IMR-90 (cell line): Measurements from ENCODE around the gene GRID1. TPM values are rescaled to one million over a fixed set of nuclear protein-coding genes. Genes with fewer than 3 reads are reported as not detected.

ENCODE experiments used
- ATAC-seq: fragments of 200-7000 bp; cut with Tn5 transposase; 2 replicates; pipeline ENCODE4 v1.9.1; 2020; ENCODE audit warnings: low read depth, mild to moderate bottlenecking, moderate library complexity
- BruUV-seq: library from RNA; stranded (reverse); fragments of 400-500 nt; replicated peaks from 2 replicates; lab custom pipeline; 2021; lab: Mats Ljungman, UMichigan
- CTCF ChIA-PET: fragments of 300-600 bp; formaldehyde crosslinking; extraction: SDS; loops from one replicate; lab custom pipeline; 2021; ENCODE audit warnings: antibody characterized with exemption; lab: Yijun Ruan, JAX
- POLR2A ChIA-PET: fragments of 300-600 bp; sonication (Branson Sonifier 250); formaldehyde crosslinking; loops from one replicate; lab custom pipeline; 2022; ENCODE audit warnings: antibody characterized with exemption; ENCODE audit not compliant: unreplicated experiment; lab: Charles Lee
- DNase-seq: peaks from one replicate; pipeline ENCODE4 v3.0.0; 2013
- H2AFZ ChIP-seq: replicated peaks from 2 replicates; pipeline ENCODE3; 2013; ENCODE audit warnings: low read length, mild to moderate bottlenecking; ENCODE audit not compliant: poor library complexity
- H2AK5ac ChIP-seq: 2 replicates; pipeline ENCODE4 v1.6.1; 2013; ENCODE audit warnings: low read depth, low read length, inconsistent platforms
- H2AK9ac ChIP-seq: replicated peaks from 2 replicates; pipeline ENCODE3; 2013; ENCODE audit warnings: mild to moderate bottlenecking, low read depth, low read length, moderate library complexity; ENCODE audit not compliant: poor library complexity
- H2BK120ac ChIP-seq: 2 replicates; pipeline ENCODE4 v1.6.1; 2013; ENCODE audit warnings: low read depth, low read length, inconsistent platforms
- H2BK15ac ChIP-seq: 3 replicates; pipeline ENCODE4 v1.6.1; 2013; ENCODE audit warnings: low read depth, low read length, inconsistent platforms
- H2BK20ac ChIP-seq: 2 replicates; pipeline ENCODE4 v1.6.1; 2013; ENCODE audit warnings: low read depth, mild to moderate bottlenecking, inconsistent platforms, low read length, moderate library complexity
- H2BK5ac ChIP-seq: 2 replicates; pipeline ENCODE4 v1.6.1; 2013; ENCODE audit warnings: mild to moderate bottlenecking, low read depth, low read length, inconsistent platforms; ENCODE audit not compliant: poor library complexity, severe bottlenecking
- H3K14ac ChIP-seq: replicated peaks from 2 replicates; pipeline ENCODE4 v1.6.1; 2013; ENCODE audit warnings: low read depth, low read length, inconsistent platforms
- H3K18ac ChIP-seq: 2 replicates; pipeline ENCODE4 v1.6.1; 2013; ENCODE audit warnings: low read depth, low read length, control low read depth
- H3K23ac ChIP-seq: 2 replicates; pipeline ENCODE4 v1.6.1; 2013; ENCODE audit warnings: low read depth, low read length, inconsistent platforms
- H3K27ac ChIP-seq: 2 replicates; pipeline ENCODE4 v1.5.1; 2013; ENCODE audit warnings: mild to moderate bottlenecking, control low read depth, low read length; ENCODE audit not compliant: insufficient read depth
- H3K27me3 ChIP-seq: 2 replicates; pipeline ENCODE4 v1.6.1; 2013; ENCODE audit warnings: low read length; ENCODE audit not compliant: control insufficient read depth, insufficient read depth
- H3K36me3 ChIP-seq: 2 replicates; pipeline ENCODE4 v1.6.1; 2013; ENCODE audit warnings: low read length, mixed read lengths; ENCODE audit not compliant: control insufficient read depth, insufficient read depth
- H3K4ac ChIP-seq: 2 replicates; pipeline ENCODE4 v1.6.1; 2013; ENCODE audit warnings: low read depth, low read length, inconsistent platforms
- H3K4me1 ChIP-seq: 2 replicates; pipeline ENCODE4 v1.6.1; 2013; ENCODE audit warnings: low read length, mixed read lengths; ENCODE audit not compliant: control insufficient read depth, insufficient read depth
- H3K4me2 ChIP-seq: 2 replicates; pipeline ENCODE4 v1.6.1; 2013; ENCODE audit warnings: low read depth, mild to moderate bottlenecking, control low read depth, low read length, moderate library complexity
- H3K4me3 ChIP-seq: 2 replicates; pipeline ENCODE4 v1.5.1; 2013; ENCODE audit warnings: low read depth, mild to moderate bottlenecking, control low read depth, low read length, moderate library complexity; ENCODE audit not compliant: insufficient read depth
- H3K56ac ChIP-seq: 2 replicates; pipeline ENCODE4 v1.6.1; 2013; ENCODE audit warnings: low read length, inconsistent platforms; ENCODE audit not compliant: insufficient read depth; ENCODE audit errors: extremely low read depth
- H3K79me1 ChIP-seq, 2 experiments: 2 replicates each; pipeline ENCODE4 v1.6.1; 2013; ENCODE audit warnings: low read length in 2 of 2, inconsistent platforms in 1 of 2, low read depth in 1 of 2
- H3K9ac ChIP-seq: 2 replicates; pipeline ENCODE4 v1.6.1; 2013; ENCODE audit warnings: low read depth, low read length, control low read depth
- H3K9me1 ChIP-seq: 2 replicates; pipeline ENCODE4 v1.6.1; 2013; ENCODE audit warnings: low read length, inconsistent platforms; ENCODE audit not compliant: insufficient read depth
- H3K9me3 ChIP-seq: 2 replicates; pipeline ENCODE4 v1.6.1; 2013; ENCODE audit warnings: low read length; ENCODE audit not compliant: control insufficient read depth, insufficient read depth
- H4K20me1 ChIP-seq: 2 replicates; pipeline ENCODE4 v1.6.1; 2013; ENCODE audit warnings: low read length, inconsistent platforms; ENCODE audit not compliant: insufficient read depth
- H4K5ac ChIP-seq: 2 replicates; pipeline ENCODE4 v1.6.1; 2013; ENCODE audit warnings: mild to moderate bottlenecking, low read depth, low read length, control low read depth
- H4K8ac ChIP-seq, 2 experiments: 2 replicates each; pipeline ENCODE4 v1.6.1; 2013; ENCODE audit warnings: low read depth in 2 of 2, low read length in 2 of 2, control low read depth in 1 of 2, inconsistent platforms in 1 of 2
- H4K91ac ChIP-seq: 2 replicates; pipeline ENCODE4 v1.6.1; 2013; ENCODE audit warnings: low read depth, low read length, inconsistent platforms; ENCODE audit not compliant: insufficient read depth
- BHLHE40 ChIP-seq: fragments of 150-350 bp; IDR thresholded peaks from 2 replicates; pipeline ENCODE4 v1.6.1; 2016; ENCODE audit warnings: mild to moderate bottlenecking, low read depth, low read length
- CEBPB ChIP-seq: IDR thresholded peaks from 2 replicates; pipeline ENCODE4 v1.6.1; 2012; ENCODE audit warnings: low read depth, low read length, improper control_type of control experiment
- CHD1 ChIP-seq: IDR thresholded peaks from 2 replicates; pipeline ENCODE4 v1.6.1; 2012; ENCODE audit warnings: low read depth, low read length, improper control_type of control experiment
- CTCF ChIP-seq: conservative IDR thresholded peaks from 2 replicates; pipeline ENCODE4 v1.5.1; 2012; ENCODE audit warnings: mild to moderate bottlenecking, low read depth, low read length, improper control_type of control experiment
- ELK1 ChIP-seq: fragments of 150-350 bp; IDR thresholded peaks from 2 replicates; pipeline ENCODE4 v1.6.1; 2016; ENCODE audit warnings: low read depth, mild to moderate bottlenecking, low read length, moderate library complexity, borderline replicate concordance
- FOS ChIP-seq: fragments of 150-350 bp; IDR thresholded peaks from 2 replicates; pipeline ENCODE4 v1.6.1; 2016; ENCODE audit warnings: low read depth, low read length
- MAFK ChIP-seq: IDR thresholded peaks from 2 replicates; pipeline ENCODE4 v1.6.1; 2012; ENCODE audit warnings: low read depth, low read length, improper control_type of control experiment
- MAZ ChIP-seq: IDR thresholded peaks from 2 replicates; pipeline ENCODE4 v1.6.1; 2012; ENCODE audit warnings: low read depth, mild to moderate bottlenecking, low read length, improper control_type of control experiment, moderate library complexity, borderline replicate concordance
- MXI1 ChIP-seq: IDR thresholded peaks from 2 replicates; pipeline ENCODE4 v1.6.1; 2012; ENCODE audit warnings: low read depth, mild to moderate bottlenecking, low read length, moderate library complexity, borderline replicate concordance
- POLR2A ChIP-seq: IDR thresholded peaks from 2 replicates; pipeline ENCODE4 v1.6.1; 2012; ENCODE audit warnings: mild to moderate bottlenecking, low read depth, low read length
- RAD21 ChIP-seq: IDR thresholded peaks from 2 replicates; pipeline ENCODE4 v1.6.1; 2012; ENCODE audit warnings: low read length, improper control_type of control experiment
- RCOR1 ChIP-seq: IDR thresholded peaks from 2 replicates; pipeline ENCODE4 v1.6.1; 2012; ENCODE audit warnings: mild to moderate bottlenecking, low read length, improper control_type of control experiment; ENCODE audit not compliant: insufficient replicate concordance
- RFX5 ChIP-seq: IDR thresholded peaks from 2 replicates; pipeline ENCODE4 v1.8.0; 2012; ENCODE audit warnings: low read depth, mild to moderate bottlenecking, low read length, moderate library complexity
- SMC3 ChIP-seq: fragments of 150-350 bp; IDR thresholded peaks from 2 replicates; pipeline ENCODE4 v1.6.1; 2016; ENCODE audit warnings: low read depth, mild to moderate bottlenecking, antibody characterized with exemption, low read length, moderate library complexity
- WGBS, 2 experiments: methylation state at CpG; one replicate each; pipeline versions ENCODE4 v1.1.5 to v1.1.7; 2013; ENCODE audit warnings: missing lambda C conversion rate in 2 of 2; ENCODE audit not compliant: insufficient read length in 1 of 2; ENCODE audit errors: extremely low coverage in 2 of 2; 5-methylcytosine and 5-hydroxymethylcytosine counted together
- dilution Hi-C: fragments of 300-500 bp; cut with HindIII; formaldehyde crosslinking; loops from one replicate; pipeline ENCODE4 v1.14.3; 2018; ENCODE audit warnings: low sequenced_read_pairs; ENCODE audit not compliant: unreplicated experiment
- in situ Hi-C: fragments of 300-500 bp; cut with MboI; formaldehyde crosslinking; loops from 3 replicates; pipeline ENCODE4 v1.14.3; 2019; ENCODE audit warnings: low sequenced_read_pairs, inconsistent platforms, mixed read lengths
- intact Hi-C: fragments of 100-400 bp; cut with micrococcal nuclease; formaldehyde crosslinking; loops from 2 replicates; pipeline ENCODE4 v1.10.0; 2022
- polyA plus RNA-seq, 3 experiments: library from polyadenylated mRNA; depleted of rRNA; stranded (reverse); fragments of >200 nt; gene quantifications; 2 replicates each; pipeline ENCODE4 v1.2.3, GENCODE V29; 2012; ENCODE audit warnings: low replicate concordance in 1 of 3
- total RNA-seq: library from RNA; depleted of rRNA; stranded (reverse); fragments of >200 nt; gene quantifications from 2 replicates; pipeline ENCODE4 v1.2.3, GENCODE V29; 2012
- TF ChIP-seq, protein P1 (sequence below): fragments of 150-350 bp; IDR thresholded peaks from 2 replicates; pipeline ENCODE4 v1.6.1; 2017; ENCODE audit warnings: mild to moderate bottlenecking, antibody characterized with exemption, low read length, low read depth

The GRID1 gene
- total and polyA plus RNA-seq, 2 of the 4 experiments (the other 2 are of a cell fraction): not detected

DNA sequence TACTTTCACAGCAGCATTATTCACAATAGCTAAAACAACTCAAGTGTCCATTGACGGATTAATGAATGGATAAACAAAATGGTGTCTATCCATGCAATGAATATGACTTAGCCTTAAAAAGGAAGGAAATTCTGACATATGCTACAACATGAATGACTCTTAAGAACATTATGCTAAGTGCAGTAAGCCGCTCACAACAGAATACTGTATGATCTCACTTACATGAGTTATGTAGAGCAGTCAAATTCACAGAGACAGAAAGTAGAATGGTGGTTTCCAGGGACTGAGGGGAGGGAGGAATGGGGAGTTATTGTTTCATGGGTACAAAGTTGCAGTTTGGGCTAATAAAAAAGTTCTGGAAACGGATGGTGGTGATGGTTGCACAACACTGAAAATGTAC lies 282.0 kb downstream of the GRID1 start:
- in situ Hi-C loops: no loop called here
- Histone ChIP-seq H3K79me1 (no peaks in the 10 kb centered on the region), H2AK9ac (no peak overlapping the region), H3K36me3 (no peaks in the 10 kb centered on the region), H3K4me2 (no peak overlapping the region), H2BK5ac (no peak overlapping the region), H3K27me3 (no peaks in the 10 kb centered on the region), H3K56ac (no peak overlapping the region), H4K91ac (no peak overlapping the region), H3K23ac (no peak overlapping the region), H4K5ac (no peak overlapping the region), H3K9me3 (no peaks in the 10 kb centered on the region; the same call in 1 of the 2 replicates), H3K27ac (no peak overlapping the region), H4K8ac (no peak overlapping the region), H2BK20ac (no peak overlapping the region), H2BK15ac (no peak overlapping the region), H3K9me1 (no peaks in the 10 kb centered on the region), H3K18ac (no peak overlapping the region), H3K4me1 (no peaks in the 10 kb centered on the region), H2AFZ (no peak overlapping the region), H3K14ac (no peak overlapping the region), H3K4me3 (no peak overlapping the region), H3K4ac (no peak overlapping the region), H2AK5ac (no peak overlapping the region), H3K9ac (no peak overlapping the region), H4K20me1 (no peaks in the 10 kb centered on the region), H2BK120ac (no peak overlapping the region)
- dilution Hi-C loops: no loop called here
- ChIA-PET CTCF (no interaction called here), POLR2A (no interaction called here)
- intact Hi-C loops: no loop called here
- TF ChIP-seq BHLHE40 (no peak), FOS (no peak), SMC3 (no peak), RFX5 (no peak), POLR2A (no peak), MAFK (no peak), RAD21 (no peak), CEBPB (no peak), CHD1 (no peak), CTCF (no peak), MXI1 (no peak), MAZ (no peak), ELK1 (no peak), RCOR1 (no peak)
- TF ChIP-seq, protein P1, sequence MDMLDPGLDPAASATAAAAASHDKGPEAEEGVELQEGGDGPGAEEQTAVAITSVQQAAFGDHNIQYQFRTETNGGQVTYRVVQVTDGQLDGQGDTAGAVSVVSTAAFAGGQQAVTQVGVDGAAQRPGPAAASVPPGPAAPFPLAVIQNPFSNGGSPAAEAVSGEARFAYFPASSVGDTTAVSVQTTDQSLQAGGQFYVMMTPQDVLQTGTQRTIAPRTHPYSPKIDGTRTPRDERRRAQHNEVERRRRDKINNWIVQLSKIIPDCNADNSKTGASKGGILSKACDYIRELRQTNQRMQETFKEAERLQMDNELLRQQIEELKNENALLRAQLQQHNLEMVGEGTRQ: no peak
- BruUV-seq: no TSS peak
- no CpG with 5 or more reads among the region's 3 CpGs for WGBS, 2 experiments
- ATAC-seq (no peak), DNase-seq (no peak)
